HG02623 (cell line): ENCODE measurements around the gene FCAMR.

Experiments
- ATAC-seq: cut with Tn5 transposase; IDR thresholded peaks from one replicate; pipeline ENCODE4 v1.9.1; 2021; ENCODE audit warnings: moderate library complexity; ENCODE audit not compliant: unreplicated experiment

Gene FCAMR

DNA sequence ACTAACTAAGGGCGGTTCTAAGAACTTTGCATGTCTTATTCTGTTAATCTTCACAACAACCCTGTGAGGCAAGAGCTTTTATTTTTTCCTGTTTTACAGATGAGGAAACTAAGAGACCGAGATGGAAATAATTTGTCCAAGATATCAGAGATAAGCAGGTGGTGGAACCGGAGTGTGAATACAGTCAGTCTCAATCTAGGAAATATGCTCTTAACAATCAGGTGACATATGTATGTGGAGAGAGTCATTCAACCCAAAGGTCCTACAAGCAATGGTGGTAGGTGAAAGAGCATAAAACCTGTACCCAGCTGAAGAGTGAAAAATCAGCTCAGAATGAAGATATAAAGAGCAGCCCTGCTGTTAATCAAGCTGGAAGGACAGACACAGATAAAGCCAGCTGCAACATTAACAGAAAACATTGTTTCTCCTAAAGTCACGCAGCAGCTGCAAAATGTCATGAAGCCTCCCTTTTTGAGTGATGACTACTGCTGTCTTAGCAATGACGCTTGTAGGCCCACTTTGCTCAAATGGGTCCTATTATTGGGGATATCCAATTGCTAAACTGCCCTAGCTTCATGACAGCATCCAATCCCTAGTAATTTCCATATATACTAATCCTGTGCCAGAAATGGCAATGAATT is 30.5 kb upstream of the FCAMR start:
- ATAC-seq: no peak

DNA sequence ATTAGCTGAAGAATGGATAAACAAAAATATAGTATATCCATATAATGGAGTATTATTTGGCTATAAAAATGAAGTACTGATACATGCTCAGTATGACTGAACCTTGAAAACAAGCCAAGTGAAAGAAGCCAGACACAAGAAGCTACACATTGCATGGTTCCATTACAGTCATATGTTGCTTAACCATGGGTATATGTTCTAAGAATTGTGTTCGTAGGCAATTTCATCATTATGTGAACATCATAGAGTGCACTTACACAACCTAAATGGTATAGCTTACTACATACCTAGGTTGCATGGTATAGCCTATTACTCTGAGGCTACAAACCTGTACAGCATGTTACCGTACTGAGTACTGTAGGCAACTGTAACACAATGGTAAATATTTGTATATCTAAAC is 28.6 kb upstream of the FCAMR start:
- no peak for ATAC-seq

GRCh38 chr1:206992790-206993189 is 22.5 kb upstream of the FCAMR start:
- no peak for ATAC-seq

GRCh38 chr1:206987873-206988272 is 17.6 kb upstream of the FCAMR start:
- ATAC-seq: no peak

DNA sequence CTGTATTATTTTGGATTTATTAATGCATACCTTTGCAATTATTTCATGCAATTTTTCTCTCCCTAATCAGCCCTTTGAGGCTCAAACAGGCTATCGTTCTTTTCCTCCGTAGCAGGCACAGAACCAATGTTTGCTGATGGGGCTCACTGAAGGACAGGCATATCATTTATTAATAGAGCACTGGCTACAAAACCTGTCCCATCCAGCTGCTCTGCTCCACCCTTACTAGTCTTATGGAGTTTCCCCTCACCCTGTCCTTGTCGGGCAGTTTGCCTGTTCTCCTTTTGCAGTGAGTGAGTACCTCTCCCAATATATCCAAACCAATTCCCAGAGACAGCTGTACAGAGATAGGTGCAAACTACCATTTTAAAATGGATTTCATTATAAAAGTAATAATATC is 16.6 kb upstream of the FCAMR start:
- ATAC-seq: no peak

DNA sequence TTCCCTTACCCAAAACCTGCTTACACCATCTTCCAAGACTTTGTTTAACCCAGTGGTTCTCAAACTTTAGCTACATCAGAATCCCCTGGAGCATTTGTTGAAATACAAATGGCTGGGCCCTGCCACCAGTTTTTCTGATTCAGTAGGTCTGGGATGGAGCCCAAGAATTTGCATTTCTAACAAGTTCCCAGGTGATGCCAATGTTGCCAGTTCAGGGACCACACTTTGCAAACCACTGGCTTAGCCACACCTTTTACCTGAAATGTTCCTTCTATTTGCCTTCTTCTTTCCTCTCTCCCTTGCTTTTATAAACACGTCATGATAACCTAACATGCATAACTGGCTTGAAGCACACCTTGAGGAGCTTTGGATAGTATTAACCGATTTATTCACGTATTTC is 16.1 kb upstream of the FCAMR start:
- no peak for ATAC-seq

- no peak for ATAC-seq
Observed at GRCh38 chr1:206985162-206985749, 15.0 kb upstream of the FCAMR start.

DNA sequence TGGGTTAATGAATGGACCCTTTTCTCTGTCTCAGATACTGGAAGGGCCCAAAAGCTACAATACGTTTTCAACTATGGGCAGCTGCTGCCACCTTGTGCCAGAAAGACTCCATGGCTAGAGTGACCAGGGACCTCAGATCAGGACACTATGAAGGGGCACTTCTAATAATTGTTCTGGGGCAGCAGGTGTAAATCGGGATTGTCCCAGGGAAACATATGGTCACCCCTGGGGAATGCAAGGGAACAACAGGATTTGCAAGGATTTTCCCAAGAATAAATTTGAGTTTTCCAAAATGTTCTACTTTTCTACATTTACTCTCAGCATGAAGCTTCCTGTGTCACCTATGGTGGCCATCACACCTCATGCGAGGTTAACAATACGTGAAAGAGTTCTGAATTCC is 12.0 kb upstream of the FCAMR start:
- no peak for ATAC-seq

DNA sequence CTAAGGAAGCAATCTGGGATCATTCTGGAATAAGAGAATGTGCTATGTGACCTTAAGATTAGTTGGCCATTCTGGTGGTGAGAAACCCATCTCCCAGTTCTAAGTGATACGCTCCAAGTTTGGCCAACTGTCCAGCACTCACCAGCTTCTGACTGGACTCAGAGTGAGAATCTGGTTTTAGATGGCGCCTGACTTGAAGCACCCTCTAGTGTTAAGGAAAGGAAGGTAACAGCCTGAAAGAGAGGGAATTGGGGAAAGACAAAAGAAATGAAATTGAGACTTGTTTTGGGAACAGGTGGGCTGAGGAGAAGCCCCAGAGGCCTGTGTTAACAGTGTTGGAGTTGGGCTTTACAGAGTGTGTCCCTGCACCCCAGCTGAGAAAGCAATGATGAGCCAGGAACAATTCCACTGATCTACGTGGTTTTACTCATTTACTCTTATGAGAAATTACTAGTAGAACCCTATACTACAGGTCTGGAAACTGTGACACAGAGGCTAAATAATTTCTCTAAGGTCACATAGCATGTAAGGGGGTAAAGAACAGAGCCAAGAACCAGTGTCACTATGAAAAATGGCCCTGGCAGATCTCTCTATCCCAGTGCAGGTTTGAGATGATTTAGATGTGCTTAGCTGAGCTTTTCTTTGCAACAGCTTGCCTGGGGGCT is 9.3 kb upstream of the FCAMR start:
- ATAC-seq: no peak

DNA sequence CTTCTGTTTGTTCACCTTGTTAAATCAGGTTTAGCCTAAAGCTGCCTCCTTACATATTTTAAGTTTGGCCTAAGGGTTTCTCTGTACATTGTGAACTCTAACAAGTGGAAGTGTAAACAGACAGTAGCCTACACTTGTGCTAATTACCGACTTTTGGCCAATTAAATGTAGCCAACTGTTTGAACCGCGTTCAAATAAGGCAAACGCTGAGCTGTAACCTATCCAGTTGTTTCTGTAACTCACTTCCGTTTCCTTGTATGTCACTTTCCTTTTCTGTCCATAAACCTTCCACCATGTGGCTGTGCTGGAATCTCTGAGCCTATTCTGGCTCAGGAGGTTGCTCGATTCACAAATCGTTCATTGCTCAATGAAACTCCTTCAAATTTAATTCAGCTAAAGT is 8.0 kb upstream of the FCAMR start:
- ATAC-seq: no peak

- no peak for ATAC-seq
Observed at GRCh38 chr1:206975306-206975705, 5.0 kb upstream of the FCAMR start.

GRCh38 chr1:206974140-206974539 is 3.9 kb upstream of the FCAMR start:
- no peak for ATAC-seq

GRCh38 chr1:206972728-206973127 is 2.5 kb upstream of the FCAMR start:
- ATAC-seq: no peak

- ATAC-seq: no peak
Observed at GRCh38 chr1:206971029-206971655, 882 bp upstream of the FCAMR start.

DNA sequence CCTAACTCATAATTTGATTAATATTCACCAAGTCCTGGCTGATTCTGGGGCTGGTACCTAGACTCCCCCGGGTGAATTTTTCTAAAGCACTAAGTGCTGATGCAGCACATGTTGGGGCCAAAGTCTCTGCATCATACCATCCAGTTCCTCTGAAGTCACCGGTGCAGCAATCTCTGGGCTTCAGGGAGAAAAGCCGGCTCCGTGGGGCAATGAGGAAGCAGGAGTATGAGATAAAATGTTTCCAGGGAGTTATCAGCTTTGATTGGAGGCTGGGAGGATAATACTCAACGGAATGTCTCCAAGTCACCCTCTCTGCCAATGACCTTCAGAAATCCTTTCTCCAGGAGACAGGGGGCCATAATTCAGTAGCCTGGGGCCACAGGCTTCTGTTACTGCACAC is 1.2 kb downstream of the FCAMR start:
- no peak for ATAC-seq

DNA sequence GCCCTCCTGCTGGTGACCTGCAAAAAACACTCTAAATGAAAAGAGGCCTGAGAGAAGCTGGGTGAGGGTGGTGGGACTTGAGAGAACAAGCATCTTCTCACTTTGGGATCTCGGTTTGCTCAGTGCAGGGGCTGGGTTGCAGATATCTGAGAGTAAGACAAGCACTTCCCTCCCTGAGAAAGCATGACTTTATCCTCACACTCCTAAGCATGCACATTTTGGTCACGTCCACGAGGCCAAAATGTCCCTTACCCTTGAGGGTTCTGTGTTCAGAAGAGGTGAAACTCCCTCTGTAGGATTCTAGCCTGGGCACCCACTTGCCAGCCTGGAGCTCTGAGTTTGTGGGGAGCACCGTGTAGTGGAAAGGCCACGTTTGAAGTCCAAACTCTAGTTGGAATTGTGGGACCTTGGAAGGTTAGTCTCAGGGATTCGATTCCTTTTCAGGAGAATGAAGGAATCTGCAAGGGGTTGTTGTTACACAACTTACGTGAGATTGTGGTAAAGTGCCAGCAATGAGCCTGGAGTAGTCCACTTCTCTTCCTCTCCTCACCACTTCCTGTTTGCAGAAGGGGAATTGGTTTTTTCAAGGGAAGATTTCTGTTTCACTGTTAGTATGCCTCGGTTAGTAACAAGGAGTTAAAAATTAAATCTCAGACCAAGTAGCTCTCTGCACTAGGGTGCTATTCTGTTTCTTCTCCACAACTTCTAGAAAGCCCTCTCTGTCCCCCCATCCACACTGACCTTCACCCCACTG is 3.0 kb downstream of the FCAMR start:
- no peak for ATAC-seq

DNA sequence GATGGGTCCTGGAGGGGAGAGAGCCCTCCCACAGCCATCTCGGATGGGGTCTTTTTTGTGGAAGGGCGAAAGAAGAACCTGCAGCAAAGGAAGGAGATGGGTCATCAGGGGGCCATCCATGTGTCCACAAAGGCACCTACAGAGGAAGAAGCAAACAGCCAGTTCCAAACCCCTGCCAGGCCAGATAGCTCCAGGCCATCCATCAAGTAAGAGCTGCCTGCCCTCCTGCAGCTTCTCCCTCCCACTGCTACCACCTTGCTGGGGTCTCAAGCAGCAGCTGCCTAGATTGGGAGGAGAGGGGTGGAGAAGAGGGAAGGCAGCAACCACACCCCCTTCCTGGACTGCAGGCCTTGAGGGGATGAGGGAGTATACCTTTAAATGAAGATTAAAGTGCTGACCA is 4.5 kb downstream of the FCAMR start:
- no peak for ATAC-seq

- ATAC-seq: no peak
Observed at GRCh38 chr1:206963740-206964139, 6.5 kb downstream of the FCAMR start.

DNA sequence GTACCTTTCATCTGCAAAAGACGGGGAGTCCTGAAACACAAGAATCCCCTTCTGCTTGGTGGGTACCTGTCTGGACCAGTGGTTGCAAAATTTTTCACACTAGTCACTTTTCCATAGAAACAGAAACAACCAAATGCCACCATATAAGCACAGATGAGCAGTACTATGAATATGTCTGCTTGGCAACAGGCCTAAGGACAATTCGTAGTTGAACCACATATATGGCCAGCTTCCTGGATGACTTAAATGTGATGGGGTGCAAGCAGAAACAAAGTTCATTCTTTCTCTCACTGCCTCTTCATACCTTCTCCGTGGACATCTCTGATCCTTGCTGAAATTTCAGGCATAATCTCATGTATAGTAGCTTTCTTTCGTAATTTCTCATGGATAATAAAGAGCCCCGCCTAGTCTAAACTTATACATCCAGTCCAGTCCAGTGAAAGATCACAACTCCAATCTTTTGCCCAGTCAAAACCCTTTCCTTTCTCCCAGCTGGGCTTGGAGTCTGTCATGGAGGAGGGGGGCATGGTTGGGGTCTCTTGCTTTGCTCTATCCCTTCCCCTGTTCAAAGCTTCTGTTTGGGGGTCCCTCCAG is 7.0 kb downstream of the FCAMR start:
- ATAC-seq: no peak

GRCh38 chr1:206962272-206962671 is 8.0 kb downstream of the FCAMR start:
- ATAC-seq: no peak

- no peak for ATAC-seq
Observed at GRCh38 chr1:206961668-206962067, 8.6 kb downstream of the FCAMR start.
